ENCODE results near the gene TRIM29. TPM values are rescaled to one million over a fixed set of nuclear protein-coding genes. Genes with fewer than 3 reads are reported as not detected.

Gene TRIM29
- total RNA-seq, 1 donor from 2014 or later, result not detected

GRCh38 chr11:120142441-120143100 is 4.7 kb upstream of the TRIM29 start:
- no peak overlapping the region for H3K4me3 Mint-ChIP-seq (ENCODE audit: unreplicated experiment)
- no peak for DNase-seq (ENCODE audit: low spot score)
- no peak overlapping the region for H3K27ac Mint-ChIP-seq (ENCODE audit: unreplicated experiment)
- H3K4me1 Mint-ChIP-seq (ENCODE audit: unreplicated experiment), result no peaks in the 10 kb centered on the region
- TF ChIP-seq CTCF (IDR thresholded peaks at IDR 0.05; ENCODE audit: unreplicated experiment), result no peak
- H3K36me3 Mint-ChIP-seq (ENCODE audit: low read depth, unreplicated experiment), result no peaks in the 10 kb centered on the region
- no peaks in the 10 kb centered on the region for H3K9me3 Mint-ChIP-seq (ENCODE audit: unreplicated experiment)
- peaks cover 6% of the 10 kb centered on the region for H3K27me3 Mint-ChIP-seq (ENCODE audit: unreplicated experiment)

- no peak overlapping the region for H3K27ac Mint-ChIP-seq (ENCODE audit: unreplicated experiment)
- peaks cover 6% of the 10 kb centered on the region for H3K27me3 Mint-ChIP-seq (ENCODE audit: unreplicated experiment)
- H3K4me1 Mint-ChIP-seq (ENCODE audit: unreplicated experiment), result no peaks in the 10 kb centered on the region
- H3K9me3 Mint-ChIP-seq (ENCODE audit: unreplicated experiment), result no peaks in the 10 kb centered on the region
- DNase-seq (ENCODE audit: low spot score), result no peak
- no peaks in the 10 kb centered on the region for H3K36me3 Mint-ChIP-seq (ENCODE audit: low read depth, unreplicated experiment)
- no peak for TF ChIP-seq CTCF (IDR thresholded peaks at IDR 0.05; ENCODE audit: unreplicated experiment)
- H3K4me3 Mint-ChIP-seq (ENCODE audit: unreplicated experiment), result no peak overlapping the region
Observed at GRCh38 chr11:120141768-120142423, 4.0 kb upstream of the TRIM29 start.

- Mint-ChIP-seq H3K9me3 (ENCODE audit: unreplicated experiment) (no peaks in the 10 kb centered on the region), H3K4me3 (ENCODE audit: unreplicated experiment) (no peak overlapping the region), H3K27ac (ENCODE audit: unreplicated experiment) (no peak overlapping the region), H3K27me3 (ENCODE audit: unreplicated experiment) (peaks cover 6% of the 10 kb centered on the region), H3K36me3 (ENCODE audit: low read depth, unreplicated experiment) (no peaks in the 10 kb centered on the region), H3K4me1 (ENCODE audit: unreplicated experiment) (no peaks in the 10 kb centered on the region)
- no peak for DNase-seq (ENCODE audit: low spot score)
- TF ChIP-seq CTCF (IDR thresholded peaks at IDR 0.05; ENCODE audit: unreplicated experiment), result no peak
Observed at GRCh38 chr11:120141113-120141767, 3.3 kb upstream of the TRIM29 start.

- no peaks in the 10 kb centered on the region for H3K36me3 Mint-ChIP-seq (ENCODE audit: low read depth, unreplicated experiment)
- peaks cover 2% of the 10 kb centered on the region for H3K27me3 Mint-ChIP-seq (ENCODE audit: unreplicated experiment)
- no peak overlapping the region for H3K27ac Mint-ChIP-seq (ENCODE audit: unreplicated experiment)
- no peak for TF ChIP-seq CTCF (IDR thresholded peaks at IDR 0.05; ENCODE audit: unreplicated experiment)
- DNase-seq (ENCODE audit: low spot score), result no peak
- no peak overlapping the region for H3K4me3 Mint-ChIP-seq (ENCODE audit: unreplicated experiment)
- H3K4me1 Mint-ChIP-seq (ENCODE audit: unreplicated experiment), result peaks cover 3% of the 10 kb centered on the region
- H3K9me3 Mint-ChIP-seq (ENCODE audit: unreplicated experiment), result no peaks in the 10 kb centered on the region
Observed at GRCh38 chr11:120139316-120140069, 1.6 kb upstream of the TRIM29 start.

All from endothelial cell (in vitro differentiated cells).